GM03348 (cell line): ENCODE data around the gene LYZL2.
"Not testable (repeated sequence)": the region's sequence is repeated elsewhere in the genome, so short reads cannot be mapped to it uniquely, and the experiment has no call there.

Experiments
- DNase-seq: peaks from one replicate; pipeline ENCODE4 v3.0.0; 2012; ENCODE audit warnings: low spot score

Gene LYZL2

GRCh38 chr10:30629653-30630052, at the start of gene LYZL2:
TSS of gene LYZL2 (minus strand) at chr10:30629753. CDS start at chr10:30626915, 2,838 bp downstream.
- no peak for DNase-seq

GRCh38 chr10:30677616-30678015, 48.1 kb upstream of the LYZL2 start:
- DNase-seq = not testable (repeated sequence)

GRCh38 chr10:30677146-30677545, 47.6 kb upstream of the LYZL2 start:
- not testable (repeated sequence) for DNase-seq

- no peak for DNase-seq
These were observed 46.5 kb upstream of the LYZL2 start for GRCh38 chr10:30675791-30676718.

DNA sequence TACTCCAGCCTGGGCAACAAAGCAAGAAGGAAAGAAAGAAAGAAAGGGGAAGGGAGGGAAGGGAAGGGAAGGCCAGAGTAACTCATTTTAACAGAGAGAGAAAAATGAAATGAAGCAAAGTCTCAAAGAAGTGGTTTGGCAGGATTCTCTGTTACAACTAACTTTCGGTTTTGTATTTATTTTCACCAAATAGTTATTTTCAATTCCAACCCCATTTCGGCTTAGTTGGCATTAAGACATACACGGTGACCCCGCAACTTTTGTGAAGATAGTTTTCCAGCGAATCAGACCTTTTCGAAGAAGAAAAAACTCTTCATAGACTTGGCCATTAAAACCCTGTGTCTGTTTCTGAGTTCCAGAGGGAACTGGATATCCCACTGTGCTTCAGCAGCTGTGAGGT, 45.2 kb upstream of the LYZL2 start:
- DNase-seq = no peak

DNA sequence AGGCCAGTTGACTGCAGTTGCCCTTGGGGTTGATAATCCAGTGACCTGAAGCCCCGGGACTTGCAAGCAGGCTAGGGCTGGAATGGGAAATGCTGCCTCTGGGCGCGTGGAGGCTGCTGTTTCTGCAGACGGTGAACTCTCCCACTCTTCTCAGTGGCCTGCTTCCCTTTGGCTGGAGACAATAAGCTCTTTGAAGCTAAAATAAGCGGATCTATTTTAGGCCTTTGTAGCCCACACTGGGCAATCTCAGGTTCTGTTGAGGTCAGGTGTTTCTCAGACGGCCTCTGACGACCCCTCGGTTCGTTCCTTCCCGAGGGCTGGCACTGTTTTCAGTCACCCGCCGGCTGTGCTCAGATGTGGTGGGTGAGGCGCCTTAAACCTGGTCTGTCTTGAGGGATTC, 43.7 kb upstream of the LYZL2 start:
- not testable (repeated sequence) for DNase-seq

- not testable (repeated sequence) for DNase-seq
These were observed 42.8 kb upstream of the LYZL2 start for GRCh38 chr10:30672338-30672737.

DNA sequence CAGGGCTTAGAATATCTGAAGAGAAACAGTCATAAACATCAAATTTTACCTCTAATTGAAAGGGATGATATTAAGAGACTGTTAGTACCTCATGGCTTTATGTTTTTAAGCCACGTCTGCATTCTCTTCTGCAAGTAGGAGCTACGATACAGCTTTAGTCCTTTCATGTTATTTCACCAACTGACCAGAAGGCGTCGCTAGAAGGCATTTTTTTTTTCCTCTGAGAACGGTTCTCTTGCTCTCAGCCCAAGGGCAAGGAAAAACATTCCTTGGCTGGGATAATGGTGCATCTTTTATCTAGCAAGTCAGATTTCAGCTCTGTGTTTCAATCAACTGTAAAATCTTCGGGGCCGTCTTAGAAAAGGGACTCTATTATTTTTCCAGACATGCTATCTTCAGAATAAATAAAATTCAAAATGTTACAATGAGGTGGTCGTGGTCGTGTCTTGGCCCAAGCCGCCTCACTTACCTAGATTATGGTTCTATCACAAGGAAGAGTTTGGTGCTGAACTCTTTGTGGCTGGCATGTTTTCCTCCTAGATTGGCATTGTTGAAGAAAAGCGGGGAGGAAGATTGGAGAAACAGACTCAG, 41.6 kb upstream of the LYZL2 start:
- DNase-seq = peak; percentile 79

GRCh38 chr10:30667982-30668381, 38.4 kb upstream of the LYZL2 start:
- not testable (repeated sequence) for DNase-seq

DNA sequence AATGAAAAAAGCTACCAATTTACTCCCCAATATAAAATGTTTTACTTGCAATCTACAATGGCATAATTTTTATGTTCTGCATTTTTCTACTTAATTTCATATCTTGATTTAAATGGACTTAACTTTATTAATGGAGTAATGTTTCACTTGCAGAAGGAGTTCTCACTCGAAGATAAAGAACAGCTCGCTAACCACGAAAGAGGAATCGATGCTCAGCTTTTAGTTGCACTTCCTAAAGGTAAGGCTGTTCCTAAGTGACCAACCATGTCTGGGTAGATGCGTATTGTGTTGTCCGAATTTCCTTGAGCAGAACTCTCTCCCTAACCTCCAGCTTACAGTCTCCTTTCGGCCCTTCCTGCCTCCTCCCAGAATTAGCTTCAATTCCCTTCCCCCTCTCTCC, 33.9 kb upstream of the LYZL2 start:
- DNase-seq = not testable (repeated sequence)

GRCh38 chr10:30662814-30663213, 33.3 kb upstream of the LYZL2 start:
- no peak for DNase-seq

DNA sequence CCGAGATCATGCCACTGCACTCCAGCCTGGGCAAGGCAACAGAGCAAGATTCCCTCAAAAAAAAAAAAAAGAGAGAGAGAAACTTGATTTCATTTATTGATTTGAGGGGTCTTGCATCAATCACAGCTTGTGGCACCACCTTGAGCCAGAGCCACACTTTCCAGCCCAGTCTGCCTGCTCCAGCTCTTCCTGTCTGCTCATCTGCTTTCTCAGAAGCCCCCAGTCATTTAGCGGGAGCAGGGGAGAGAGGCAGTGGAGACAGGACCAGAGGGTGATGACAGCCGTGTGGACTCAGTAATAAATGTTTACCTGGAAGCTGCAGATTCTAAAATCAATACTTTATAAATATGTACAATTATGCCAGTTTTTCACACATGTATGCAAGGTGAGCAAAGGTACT, 30.8 kb upstream of the LYZL2 start:
- DNase-seq = not testable (repeated sequence)

- no peak for DNase-seq
These were observed 26.7 kb upstream of the LYZL2 start for GRCh38 chr10:30656233-30656632.

DNA sequence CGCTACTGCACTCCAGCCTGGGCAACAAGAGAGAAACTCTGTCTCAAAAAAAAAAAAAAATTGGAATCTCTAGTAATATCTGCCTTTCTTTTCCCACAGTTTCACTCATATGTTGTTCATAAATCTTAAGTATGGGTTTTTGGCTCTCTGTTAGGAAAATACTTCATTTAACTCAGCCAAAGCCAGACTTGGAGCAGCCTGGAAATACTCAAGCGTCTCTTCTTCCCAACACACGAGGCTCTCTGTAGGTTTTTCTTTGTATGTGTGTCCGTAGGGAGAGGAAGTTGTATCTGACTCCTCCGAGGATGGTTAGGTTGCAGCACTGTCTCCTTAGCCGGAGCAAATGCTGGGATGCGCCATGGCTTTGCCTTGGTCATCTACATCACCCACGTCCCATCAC, 25.4 kb upstream of the LYZL2 start:
- not testable (repeated sequence) for DNase-seq

DNA sequence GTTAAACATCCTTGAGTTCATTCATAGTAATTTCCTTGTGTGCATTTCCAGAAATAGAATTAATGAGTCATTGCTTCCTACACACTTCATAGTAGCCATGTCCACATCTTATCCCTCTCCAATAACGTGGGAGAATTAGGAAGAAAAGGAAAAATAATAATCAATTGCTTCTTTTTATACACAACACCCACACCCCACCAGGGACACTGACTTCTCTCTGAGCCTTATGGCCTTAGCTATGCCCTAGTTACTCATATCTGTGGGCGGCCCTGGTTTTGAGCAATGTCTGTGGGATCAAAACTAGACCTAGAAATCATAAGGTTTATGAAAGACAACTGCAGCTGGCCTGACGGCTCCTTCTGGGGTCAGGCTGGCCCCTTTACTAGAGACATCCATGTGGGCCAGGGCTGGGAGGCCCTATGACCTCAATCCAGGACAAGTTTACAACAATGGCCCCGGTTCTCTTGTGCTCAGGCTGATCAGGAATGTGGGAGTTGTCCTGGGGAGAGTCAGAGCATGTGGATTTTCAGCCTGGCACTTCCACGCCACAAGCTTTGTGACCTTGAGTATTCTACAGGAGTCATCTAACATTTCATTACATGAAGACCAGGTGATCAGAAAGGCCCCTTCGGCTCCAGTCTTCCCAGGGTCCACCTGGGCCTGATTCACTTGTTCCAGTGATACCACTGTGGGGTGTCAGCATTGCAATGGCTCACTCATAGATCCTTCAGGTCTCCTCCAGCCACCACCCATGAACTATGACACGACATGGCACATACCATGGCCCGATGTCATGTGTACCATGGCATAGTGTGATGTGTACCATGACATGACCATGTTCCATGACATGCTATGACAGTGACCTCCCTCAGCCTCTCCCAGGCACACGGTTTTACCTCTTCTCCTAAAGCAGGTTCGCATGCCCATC, 22.2 kb upstream of the LYZL2 start:
- peak; percentile 47 for DNase-seq

DNA sequence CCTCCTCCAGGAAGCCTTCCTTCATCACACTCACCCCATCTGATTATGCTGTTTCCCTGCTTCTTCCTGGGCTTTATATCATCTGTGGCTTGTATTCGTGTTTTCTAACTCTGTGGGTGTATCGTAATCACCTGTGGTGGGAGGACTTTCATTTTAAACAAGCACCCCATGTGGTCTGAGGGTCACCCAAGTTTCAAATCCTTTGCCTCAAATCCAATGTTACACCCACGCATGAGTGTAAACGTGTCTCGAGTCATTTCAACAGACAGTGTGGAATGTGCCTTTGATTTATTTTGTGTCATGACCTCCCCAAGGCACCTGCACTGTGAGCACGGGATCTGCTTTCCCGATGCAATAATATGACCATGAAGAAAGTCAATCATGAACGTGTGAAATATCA, 17.5 kb upstream of the LYZL2 start:
- DNase-seq = no peak

DNA sequence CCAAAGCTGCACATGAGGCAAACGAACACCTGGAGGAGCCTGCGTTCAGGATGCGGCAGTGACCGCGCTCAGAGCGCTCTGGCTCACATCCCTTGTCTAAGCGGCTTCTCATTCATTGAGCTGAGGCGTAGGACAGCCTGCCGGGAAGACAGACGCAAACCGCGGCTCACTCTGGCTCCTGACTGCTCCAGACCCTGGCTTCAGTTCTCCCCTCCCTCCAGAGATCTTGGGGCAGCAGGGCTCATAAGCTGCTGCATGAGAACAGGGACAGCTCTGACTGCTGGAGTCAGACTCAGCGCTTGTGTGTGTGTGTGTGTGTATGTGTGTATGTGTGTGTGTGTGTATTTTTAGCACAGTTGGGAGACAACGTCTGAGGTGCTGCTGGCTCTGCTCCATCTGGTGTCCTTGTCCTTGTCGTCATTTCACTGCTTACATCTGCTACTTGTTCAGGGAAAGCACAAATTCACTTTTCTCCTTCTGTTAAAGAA, 15.8 kb upstream of the LYZL2 start:
- DNase-seq = peak; percentile 28

DNA sequence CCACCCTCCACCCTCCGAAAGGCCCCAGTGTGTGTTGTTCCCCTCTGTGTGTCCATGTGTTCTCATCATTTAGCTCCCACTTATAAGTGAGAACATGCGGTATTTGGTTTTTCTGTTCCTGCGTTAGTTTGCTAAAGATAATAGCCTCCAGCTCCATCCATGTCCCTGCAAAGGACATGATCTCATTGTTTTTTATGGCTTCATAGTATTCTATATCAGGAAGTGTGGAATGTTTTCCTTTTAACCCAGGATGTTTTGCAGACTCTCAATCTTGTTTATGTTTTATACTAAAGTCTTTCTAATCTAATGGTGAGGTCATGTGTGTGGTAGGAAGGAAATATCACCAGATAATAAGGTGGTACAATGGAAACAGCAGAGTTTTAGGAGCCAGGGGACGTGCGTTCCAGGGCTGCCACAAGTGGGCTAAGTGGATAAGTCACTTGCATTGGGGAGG, 14.9 kb upstream of the LYZL2 start:
- DNase-seq = not testable (repeated sequence)

GRCh38 chr10:30643557-30644199, 14.1 kb upstream of the LYZL2 start:
- DNase-seq = not testable (repeated sequence)

DNA sequence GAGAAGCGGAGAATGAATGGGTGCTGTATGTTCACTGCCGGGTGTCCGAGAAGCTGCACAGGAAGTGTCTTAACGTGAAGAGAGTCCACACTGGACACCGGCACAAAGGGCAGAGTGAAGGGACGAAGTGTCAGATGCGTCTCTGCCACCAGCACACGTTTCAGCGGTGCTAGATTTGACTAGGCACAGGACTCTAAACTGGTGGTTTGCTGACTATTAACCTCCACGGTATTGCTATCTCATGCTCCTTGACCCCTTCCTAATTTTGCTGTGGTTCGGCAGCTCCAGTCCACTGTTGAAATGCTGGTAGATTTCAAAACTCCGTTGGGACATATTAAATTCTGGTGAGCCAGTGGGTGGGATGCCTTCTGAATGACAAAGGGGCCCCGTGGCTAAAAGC, 13.3 kb upstream of the LYZL2 start:
- not testable (repeated sequence) for DNase-seq
